Loucy (cell line): ENCODE data around the gene CLTA.
"Not testable (repeated sequence)": the region's sequence is repeated elsewhere in the genome, so short reads cannot be mapped to it uniquely, and the experiment has no call there.

Experiments used
- H2AFZ ChIP-seq: fragments of 200-600 bp; sonication (generic); 2 replicates; pipeline ENCODE4 v1.6.0; 2016; ENCODE audit warnings: antibody characterized with exemption, mild to moderate bottlenecking, low read length, moderate library complexity
- H3F3A ChIP-seq: fragments of 200-600 bp; 2 replicates; pipeline ENCODE4 v1.6.0; 2016; ENCODE audit warnings: antibody characterized with exemption, low read depth, mild to moderate bottlenecking
- H3K27me3 ChIP-seq: fragments of 200-600 bp; sonication (generic); 2 replicates; pipeline ENCODE4 v1.6.1; 2014; ENCODE audit warnings: low read length, mild to moderate bottlenecking; ENCODE audit not compliant: insufficient read depth, poor library complexity, severe bottlenecking
- H3K36me3 ChIP-seq: fragments of 200-600 bp; sonication (generic); 2 replicates; pipeline ENCODE4 v1.6.1; 2016; ENCODE audit warnings: low read length; ENCODE audit not compliant: insufficient read depth
- H3K4me1 ChIP-seq: fragments of 200-600 bp; sonication (generic); 2 replicates; pipeline ENCODE4 v1.5.1; 2014; ENCODE audit warnings: low read length, mild to moderate bottlenecking; ENCODE audit not compliant: insufficient read depth, poor library complexity, severe bottlenecking
- H3K4me2 ChIP-seq: fragments of 200-600 bp; sonication (generic); 2 replicates; pipeline ENCODE4 v1.6.0; 2014; ENCODE audit warnings: antibody characterized with exemption, low read length, low read depth, mild to moderate bottlenecking; ENCODE audit not compliant: poor library complexity, severe bottlenecking
- H3K4me3 ChIP-seq: fragments of 200-600 bp; sonication (generic); 2 replicates; pipeline ENCODE4 v1.5.1; 2014; ENCODE audit warnings: low read length, mild to moderate bottlenecking, mixed read lengths; ENCODE audit not compliant: poor library complexity, severe bottlenecking
- H3K79me2 ChIP-seq: fragments of 200-600 bp; sonication (generic); 2 replicates; pipeline ENCODE4 v1.6.1; 2014; ENCODE audit warnings: low read length; ENCODE audit not compliant: insufficient read depth
- H3K9ac ChIP-seq: fragments of 200-600 bp; sonication (generic); 2 replicates; pipeline ENCODE4 v1.6.0; 2014; ENCODE audit warnings: mild to moderate bottlenecking, low read depth, low read length, moderate library complexity; ENCODE audit not compliant: poor library complexity, severe bottlenecking
- H3K9me2 ChIP-seq: fragments of 200-600 bp; sonication (generic); replicated peaks from 2 replicates; pipeline ENCODE4 v1.6.1; 2016; ENCODE audit warnings: low read depth, low read length, mixed read lengths
- H3K9me3 ChIP-seq: fragments of 200-600 bp; sonication (generic); 2 replicates; pipeline ENCODE4 v1.6.1; 2014; ENCODE audit warnings: mild to moderate bottlenecking, antibody characterized with exemption, low read length, low read depth; ENCODE audit not compliant: insufficient read depth
- H4K20me1 ChIP-seq: fragments of 200-600 bp; sonication (generic); 2 replicates; pipeline ENCODE4 v1.6.0; 2014; ENCODE audit warnings: antibody characterized with exemption, low read length, mild to moderate bottlenecking; ENCODE audit not compliant: insufficient read depth, poor library complexity, severe bottlenecking
- EZH2phosphoT487 ChIP-seq: fragments of 200-600 bp; IDR thresholded peaks from 2 replicates; pipeline ENCODE4 v1.6.1; 2018; ENCODE audit warnings: antibody characterized with exemption, mild to moderate bottlenecking, moderate library complexity, borderline replicate concordance
- TF ChIP-seq, protein P1 (sequence below): fragments of 200-600 bp; sonication (generic); conservative IDR thresholded peaks from 2 replicates; pipeline ENCODE4 v1.5.1; 2014; ENCODE audit warnings: mild to moderate bottlenecking, antibody characterized with exemption, low read length

Gene CLTA

DNA sequence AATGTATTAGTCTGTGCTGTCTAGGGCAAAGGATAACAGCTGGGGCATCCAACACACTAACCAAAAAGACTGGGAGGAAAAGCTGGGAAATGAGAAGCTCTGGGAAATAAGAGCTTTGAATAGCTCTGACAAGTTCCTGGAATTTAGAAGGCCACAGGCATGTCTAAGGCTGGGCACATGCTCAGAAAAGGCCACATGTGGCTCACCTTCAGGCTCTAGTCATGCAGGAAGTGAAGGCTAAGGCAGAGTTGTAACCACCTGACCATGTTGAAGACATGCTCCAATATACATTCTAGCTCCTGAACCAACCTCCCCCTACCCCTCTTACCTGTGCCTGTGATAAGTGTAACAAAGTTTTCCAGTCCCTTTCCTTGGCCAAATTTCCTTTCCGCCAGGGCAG is 31.7 kb downstream of the CLTA start:
- H3K36me3 ChIP-seq = peaks cover 96% of the 10 kb centered on the region
- H3K9me3 ChIP-seq = peaks cover 9% of the 10 kb centered on the region; the same call in 1 of the 2 replicates
- no peaks in the 10 kb centered on the region for H3K9me2 ChIP-seq
- no peak overlapping the region for H3K4me2 ChIP-seq
- H3K27me3 ChIP-seq = no peaks in the 10 kb centered on the region
- H2AFZ ChIP-seq = no peak overlapping the region
- H3K9ac ChIP-seq = no peak overlapping the region
- TF ChIP-seq, protein P1, sequence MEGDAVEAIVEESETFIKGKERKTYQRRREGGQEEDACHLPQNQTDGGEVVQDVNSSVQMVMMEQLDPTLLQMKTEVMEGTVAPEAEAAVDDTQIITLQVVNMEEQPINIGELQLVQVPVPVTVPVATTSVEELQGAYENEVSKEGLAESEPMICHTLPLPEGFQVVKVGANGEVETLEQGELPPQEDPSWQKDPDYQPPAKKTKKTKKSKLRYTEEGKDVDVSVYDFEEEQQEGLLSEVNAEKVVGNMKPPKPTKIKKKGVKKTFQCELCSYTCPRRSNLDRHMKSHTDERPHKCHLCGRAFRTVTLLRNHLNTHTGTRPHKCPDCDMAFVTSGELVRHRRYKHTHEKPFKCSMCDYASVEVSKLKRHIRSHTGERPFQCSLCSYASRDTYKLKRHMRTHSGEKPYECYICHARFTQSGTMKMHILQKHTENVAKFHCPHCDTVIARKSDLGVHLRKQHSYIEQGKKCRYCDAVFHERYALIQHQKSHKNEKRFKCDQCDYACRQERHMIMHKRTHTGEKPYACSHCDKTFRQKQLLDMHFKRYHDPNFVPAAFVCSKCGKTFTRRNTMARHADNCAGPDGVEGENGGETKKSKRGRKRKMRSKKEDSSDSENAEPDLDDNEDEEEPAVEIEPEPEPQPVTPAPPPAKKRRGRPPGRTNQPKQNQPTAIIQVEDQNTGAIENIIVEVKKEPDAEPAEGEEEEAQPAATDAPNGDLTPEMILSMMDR = no peak
- H3F3A ChIP-seq = no peaks in the 10 kb centered on the region
- no peaks in the 10 kb centered on the region for H4K20me1 ChIP-seq
- no peaks in the 10 kb centered on the region for H3K79me2 ChIP-seq
- no peak overlapping the region for H3K4me3 ChIP-seq
- H3K4me1 ChIP-seq = no peaks in the 10 kb centered on the region

DNA sequence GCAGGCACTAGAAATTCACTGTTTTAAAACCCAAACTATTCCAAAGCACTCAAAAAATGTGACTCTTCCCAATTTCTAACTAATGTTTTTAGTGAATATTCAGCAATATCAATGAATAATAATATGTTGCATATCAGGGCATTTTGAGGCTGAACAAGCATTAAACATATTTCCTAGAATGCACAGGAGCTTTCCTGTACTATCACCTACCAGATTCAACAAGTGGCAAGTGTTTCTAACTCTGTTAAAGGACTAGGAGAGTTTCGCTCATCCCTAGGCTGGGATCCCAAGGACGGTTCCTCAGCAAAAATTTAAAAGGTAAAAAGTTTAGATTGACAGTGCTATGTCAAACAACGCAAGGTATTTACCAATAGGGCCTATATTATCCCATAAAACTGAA is 46.5 kb downstream of the CLTA start:
- H2AFZ ChIP-seq = no peak overlapping the region
- H4K20me1 ChIP-seq = no peaks in the 10 kb centered on the region
- peaks cover 33% of the 10 kb centered on the region; the same call in 1 of the 2 replicates for H3K36me3 ChIP-seq
- no peaks in the 10 kb centered on the region for H3F3A ChIP-seq
- no peaks in the 10 kb centered on the region for H3K79me2 ChIP-seq
- H3K4me2 ChIP-seq = no peak overlapping the region
- H3K9ac ChIP-seq = no peak overlapping the region
- TF ChIP-seq EZH2phosphoT487 = no peak
- TF ChIP-seq, protein P1 = no peak
- no peaks in the 10 kb centered on the region for H3K27me3 ChIP-seq
- H3K9me3 ChIP-seq = no peaks in the 10 kb centered on the region
- H3K9me2 ChIP-seq = no peaks in the 10 kb centered on the region
- no peak overlapping the region for H3K4me3 ChIP-seq
- no peaks in the 10 kb centered on the region for H3K4me1 ChIP-seq

DNA sequence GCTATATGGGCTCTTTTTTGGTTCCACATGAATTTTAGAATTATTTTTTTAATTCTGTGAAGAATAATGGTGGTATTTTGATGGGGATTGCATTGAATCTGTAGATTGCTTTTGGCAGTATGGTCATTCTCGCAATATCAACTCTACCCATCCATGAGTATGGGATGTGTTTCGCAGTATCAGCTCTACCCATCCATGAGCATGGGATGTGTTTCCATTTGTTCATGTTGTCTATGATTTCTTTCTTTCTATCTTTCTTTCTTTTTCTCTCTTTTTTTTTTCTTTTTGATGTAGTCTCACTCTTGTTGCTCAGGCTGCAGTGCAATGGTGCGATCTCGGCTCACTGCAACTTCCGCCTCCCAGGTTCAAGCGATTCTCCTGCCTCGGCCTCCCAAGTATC is 48.5 kb downstream of the CLTA start:
- not testable (repeated sequence) for H4K20me1 ChIP-seq, H3K79me2 ChIP-seq

DNA sequence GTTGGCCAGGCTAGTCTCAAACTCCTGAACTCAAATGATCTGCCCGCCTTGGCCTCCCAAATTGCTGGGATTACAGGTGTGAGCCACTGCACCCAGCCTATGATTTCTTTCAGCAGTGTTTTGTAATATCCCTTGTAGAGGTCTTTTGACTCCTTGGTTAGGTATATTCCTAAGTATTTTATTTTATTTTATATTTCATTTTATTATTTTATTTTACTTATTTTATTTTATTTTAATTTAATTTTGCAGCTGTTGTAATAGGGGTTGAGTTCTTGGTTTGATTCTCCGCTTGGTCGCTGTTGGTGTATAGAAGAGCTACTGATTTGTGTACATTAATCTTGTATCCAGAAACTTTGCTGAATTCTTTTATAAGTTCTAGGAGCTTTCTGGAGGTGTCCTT is 49.0 kb downstream of the CLTA start:
- H3K9ac ChIP-seq, H4K20me1 ChIP-seq, H3K4me2 ChIP-seq, H3K9me2 ChIP-seq, H3K9me3 ChIP-seq, H3F3A ChIP-seq, H3K4me3 ChIP-seq, H3K4me1 ChIP-seq, H3K27me3 ChIP-seq, H2AFZ ChIP-seq, H3K79me2 ChIP-seq: not testable (repeated sequence)
- peaks cover 34% of the 10 kb centered on the region; the same call in 1 of the 2 replicates for H3K36me3 ChIP-seq

More for the DNA sequence above, 48.5 kb downstream of the CLTA start:
- not testable (repeated sequence) for H3K9ac ChIP-seq, H3K27me3 ChIP-seq, H3K4me3 ChIP-seq, H3K9me2 ChIP-seq, H3K4me1 ChIP-seq, H3K4me2 ChIP-seq, H3K9me3 ChIP-seq, H3F3A ChIP-seq, H2AFZ ChIP-seq
- peaks cover 31% of the 10 kb centered on the region; the same call in 1 of the 2 replicates for H3K36me3 ChIP-seq
